OCI-LY3 (cell line): ENCODE results near the gene ACSM5.
A peak's percentile ranks its signal among the peaks of the same experiment; 100 is the strongest.

Experiments used
- H2AFZ ChIP-seq: fragments of 200-600, 300-600 bp; shearing (Covaris generic); 2 replicates; pipeline ENCODE4 v1.6.0; 2014; ENCODE audit warnings: antibody characterized with exemption, low read depth, low read length
- H3K27ac ChIP-seq: fragments of 200-600, 300-600 bp; sonication (generic); 2 replicates; pipeline ENCODE4 v1.5.1; 2014; ENCODE audit warnings: mild to moderate bottlenecking, low read length, moderate library complexity, mixed read lengths
- H3K27me3 ChIP-seq: fragments of 200-600, 300-600 bp; sonication (generic); 2 replicates; pipeline ENCODE4 v1.6.1; 2014; ENCODE audit warnings: low read depth, low read length, mixed read lengths
- H3K36me3 ChIP-seq: fragments of 200-600, 300-600 bp; sonication (generic); replicated peaks from 2 replicates; pipeline ENCODE3; 2014; ENCODE audit warnings: low read depth, low read length, mixed read lengths
- H3K4me1 ChIP-seq: fragments of 300-600, 200-600 bp; sonication (generic); 2 replicates; pipeline ENCODE4 v1.6.1; 2014; ENCODE audit warnings: low read length, mixed read lengths
- H3K4me2 ChIP-seq: fragments of 200-600, 300-600 bp; sonication (generic); 2 replicates; pipeline ENCODE4 v1.6.1; 2014; ENCODE audit warnings: low read length, mixed read lengths
- H3K4me3 ChIP-seq: fragments of 300-600, 200-600 bp; sonication (generic); 2 replicates; pipeline ENCODE4 v1.5.1; 2014; ENCODE audit warnings: antibody characterized with exemption, mild to moderate bottlenecking, low read length, moderate library complexity
- H3K79me2 ChIP-seq: fragments of 300-600, 200-600 bp; shearing (Covaris generic); 2 replicates; pipeline ENCODE4 v1.6.1; 2014; ENCODE audit warnings: mild to moderate bottlenecking, low read length, mixed read lengths
- H3K9ac ChIP-seq: fragments of 300-600, 200-600 bp; shearing (Covaris generic); 2 replicates; pipeline ENCODE4 v1.6.0; 2014; ENCODE audit warnings: mild to moderate bottlenecking, low read length, moderate library complexity
- H3K9me3 ChIP-seq: fragments of 200-600, 300-600 bp; shearing (Covaris generic); 2 replicates; pipeline ENCODE4 v1.6.1; 2014; ENCODE audit warnings: low read length, mixed read lengths; ENCODE audit not compliant: insufficient read depth
- H4K20me1 ChIP-seq: fragments of 200-600, 300-600 bp; sonication (generic); 2 replicates; pipeline ENCODE4 v1.6.1; 2016; ENCODE audit warnings: low read length, mixed read lengths; ENCODE audit not compliant: insufficient read depth
- CTCF ChIP-seq: fragments of 200-600, 300-600 bp; sonication (generic); IDR thresholded peaks from 2 replicates; pipeline ENCODE4 v1.5.1; 2014; ENCODE audit warnings: antibody characterized with exemption, low read length, low read depth
- EZH2phosphoT487 ChIP-seq: fragments of 200-600 bp; shearing (Covaris generic); IDR thresholded peaks from 2 replicates; pipeline ENCODE4 v1.6.1; 2018; ENCODE audit warnings: antibody characterized with exemption, mixed run types, low read depth

Gene ACSM5

GRCh38 chr16:20382202-20382948, 27.0 kb upstream of the ACSM5 start:
- no peaks in the 10 kb centered on the region for H3K79me2 ChIP-seq
- H3K27me3 ChIP-seq, result peaks cover 15% of the 10 kb centered on the region
- H3K4me1 ChIP-seq, result peaks cover 6% of the 10 kb centered on the region; the same call in 1 of the 2 replicates
- no peaks in the 10 kb centered on the region for H3K36me3 ChIP-seq
- H3K27ac ChIP-seq, result no peak overlapping the region
- H4K20me1 ChIP-seq, result no peaks in the 10 kb centered on the region
- TF ChIP-seq CTCF (no peak), EZH2phosphoT487 (no peak)
- H3K9me3 ChIP-seq, result no peaks in the 10 kb centered on the region
- no peak overlapping the region for H2AFZ ChIP-seq
- H3K4me2 ChIP-seq, result no peak overlapping the region
- H3K9ac ChIP-seq, result no peak overlapping the region
- H3K4me3 ChIP-seq, result no peak overlapping the region

GRCh38 chr16:20383106-20384029, 26.0 kb upstream of the ACSM5 start:
- H4K20me1 ChIP-seq, result no peaks in the 10 kb centered on the region
- H3K4me3 ChIP-seq, result 0 out of 2 replicates have a peak overlapping the region, but pooled peaks have one; percentile 3
- TF ChIP-seq EZH2phosphoT487 (no peak), CTCF (peak; percentile 83)
- peak overlapping the region; percentile 36; the same call in 1 of the 2 replicates for H2AFZ ChIP-seq
- peaks cover 15% of the 10 kb centered on the region for H3K27me3 ChIP-seq
- no peak overlapping the region for H3K27ac ChIP-seq
- peaks cover 6% of the 10 kb centered on the region; the same call in 1 of the 2 replicates for H3K4me1 ChIP-seq
- no peak overlapping the region for H3K9ac ChIP-seq
- no peaks in the 10 kb centered on the region for H3K9me3 ChIP-seq
- H3K36me3 ChIP-seq, result no peaks in the 10 kb centered on the region
- H3K4me2 ChIP-seq, result peak overlapping the region; percentile 57
- no peaks in the 10 kb centered on the region for H3K79me2 ChIP-seq

- no peaks in the 10 kb centered on the region for H4K20me1 ChIP-seq
- peak overlapping the region; percentile 39 for H3K4me2 ChIP-seq
- no peaks in the 10 kb centered on the region for H3K9me3 ChIP-seq
- peaks cover 6% of the 10 kb centered on the region; the same call in 1 of the 2 replicates for H3K4me1 ChIP-seq
- H3K27me3 ChIP-seq, result 0 out of 2 replicates have a peak, but pooled peaks cover 8% of the 10 kb centered on the region
- H2AFZ ChIP-seq, result no peak overlapping the region
- no peak overlapping the region for H3K9ac ChIP-seq
- no peak overlapping the region for H3K27ac ChIP-seq
- H3K36me3 ChIP-seq, result no peaks in the 10 kb centered on the region
- TF ChIP-seq EZH2phosphoT487 (no peak), CTCF (peak; percentile 81)
- H3K79me2 ChIP-seq, result no peaks in the 10 kb centered on the region
- H3K4me3 ChIP-seq, result peak overlapping the region; percentile 24; the same call in 1 of the 2 replicates
Observed at GRCh38 chr16:20385844-20386832, 23.2 kb upstream of the ACSM5 start.
